Ishikawa (cell line): ENCODE results near the gene PCYT1A.

Experiments
- CEBPB ChIP-seq: IDR thresholded peaks from 2 replicates; pipeline ENCODE4 v1.6.1; 2012
- CREB1 ChIP-seq: IDR thresholded peaks from 2 replicates; pipeline ENCODE4 v1.6.1; 2012; ENCODE audit warnings: low read depth
- EGR1 ChIP-seq: IDR thresholded peaks from 2 replicates; pipeline ENCODE4 v1.6.1; 2012
- EP300 ChIP-seq: IDR thresholded peaks from 2 replicates; pipeline ENCODE4 v1.6.1; 2012; ENCODE audit warnings: borderline replicate concordance
- FOXM1 ChIP-seq: IDR thresholded peaks from 2 replicates; pipeline ENCODE4 v1.6.1; 2012; ENCODE audit warnings: low read depth, borderline replicate concordance
- NFIC ChIP-seq: IDR thresholded peaks from 2 replicates; pipeline ENCODE4 v1.6.1; 2012
- RAD21 ChIP-seq: IDR thresholded peaks from 2 replicates; pipeline ENCODE4 v1.6.1; 2012; ENCODE audit warnings: low read depth
- REST ChIP-seq: IDR thresholded peaks from 2 replicates; pipeline ENCODE4 v1.6.1; 2012; ENCODE audit warnings: low read depth, mild to moderate bottlenecking
- TAF1 ChIP-seq: IDR thresholded peaks from 2 replicates; pipeline ENCODE4 v1.6.1; 2012; ENCODE audit warnings: low read depth, mild to moderate bottlenecking
- TCF12 ChIP-seq: IDR thresholded peaks from 2 replicates; pipeline ENCODE4 v1.6.1; 2012; ENCODE audit warnings: low read depth
- TEAD4 ChIP-seq: IDR thresholded peaks from 2 replicates; pipeline ENCODE4 v1.6.1; 2012
- YY1 ChIP-seq: IDR thresholded peaks from 2 replicates; pipeline ENCODE4 v1.6.1; 2012; ENCODE audit warnings: low read depth
- ZBTB7A ChIP-seq: IDR thresholded peaks from 2 replicates; pipeline ENCODE4 v1.6.1; 2012; ENCODE audit warnings: low read depth
- TF ChIP-seq, protein P1 (sequence below): IDR thresholded peaks from 2 replicates; pipeline ENCODE4 v1.6.1; 2012
- TF ChIP-seq, protein P2 (sequence below): IDR thresholded peaks from 2 replicates; pipeline ENCODE4 v1.6.1; 2012

PCYT1A gene

DNA sequence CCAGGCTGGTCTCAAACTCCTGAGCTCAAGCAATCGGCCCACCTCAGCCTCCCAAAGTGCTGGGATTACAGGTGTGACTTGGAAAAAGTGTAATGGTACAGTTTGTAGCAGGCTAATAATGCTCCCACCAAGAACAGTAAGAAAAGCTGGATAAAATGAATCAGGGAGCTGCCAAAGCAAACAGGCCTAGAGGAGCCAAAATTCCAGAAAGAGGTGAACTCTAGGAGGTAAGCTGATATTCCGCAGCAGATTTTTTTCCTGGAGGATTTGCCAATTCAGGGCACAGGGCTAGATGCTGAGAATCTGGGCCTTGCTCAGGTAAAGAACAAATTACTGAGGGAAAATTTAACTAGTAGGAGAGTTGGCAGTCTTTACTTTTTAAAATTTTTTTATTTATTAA, 11.0 kb upstream of the PCYT1A start:
- TF ChIP-seq EP300 (no peak), TEAD4 (no peak), RAD21 (no peak), CREB1 (no peak), TCF12 (no peak), NFIC (no peak)

- TF ChIP-seq RAD21 (peak; percentile 42; the same call in 1 of the 2 replicates), TAF1 (no peak), ZBTB7A (no peak), REST (no peak), CREB1 (no peak), TEAD4 (no peak)
- TF ChIP-seq, protein P1, sequence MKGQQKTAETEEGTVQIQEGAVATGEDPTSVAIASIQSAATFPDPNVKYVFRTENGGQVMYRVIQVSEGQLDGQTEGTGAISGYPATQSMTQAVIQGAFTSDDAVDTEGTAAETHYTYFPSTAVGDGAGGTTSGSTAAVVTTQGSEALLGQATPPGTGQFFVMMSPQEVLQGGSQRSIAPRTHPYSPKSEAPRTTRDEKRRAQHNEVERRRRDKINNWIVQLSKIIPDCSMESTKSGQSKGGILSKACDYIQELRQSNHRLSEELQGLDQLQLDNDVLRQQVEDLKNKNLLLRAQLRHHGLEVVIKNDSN = no peak
These were observed 4.9 kb upstream of the PCYT1A start for GRCh38 chr3:196292286-196292923.

DNA sequence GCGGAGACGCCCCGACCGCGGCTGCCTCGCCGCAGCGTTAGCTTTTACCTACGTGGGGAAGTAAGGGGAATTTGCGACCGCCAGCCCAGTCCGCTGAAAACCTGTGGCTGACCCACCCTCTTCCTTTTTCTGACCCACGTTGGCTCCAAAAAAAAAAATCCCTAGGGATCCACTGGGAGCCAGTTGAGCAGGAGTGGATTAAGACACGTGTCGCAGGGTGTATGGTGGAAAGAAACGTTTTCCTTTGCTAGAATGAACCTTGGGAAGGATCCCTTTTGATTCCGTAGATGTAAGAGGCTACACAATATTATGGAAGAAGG, 575 bp upstream of the PCYT1A start:
- TF ChIP-seq TAF1 = no peak
- no peak for TF ChIP-seq FOXM1
- no peak for TF ChIP-seq EP300
- no peak for TF ChIP-seq REST
- TF ChIP-seq EGR1 = no peak
- TF ChIP-seq, protein P2, sequence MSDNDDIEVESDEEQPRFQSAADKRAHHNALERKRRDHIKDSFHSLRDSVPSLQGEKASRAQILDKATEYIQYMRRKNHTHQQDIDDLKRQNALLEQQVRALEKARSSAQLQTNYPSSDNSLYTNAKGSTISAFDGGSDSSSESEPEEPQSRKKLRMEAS = no peak
- TF ChIP-seq, protein P1 = no peak
- TF ChIP-seq ZBTB7A = no peak
- TF ChIP-seq TEAD4 = no peak
- no peak for TF ChIP-seq NFIC

- TF ChIP-seq EGR1 = no peak
- TF ChIP-seq ZBTB7A = no peak
- no peak for TF ChIP-seq REST
- TF ChIP-seq RAD21 = no peak
- no peak for TF ChIP-seq FOXM1
- no peak for TF ChIP-seq EP300
- TF ChIP-seq, protein P2 = no peak; the same call in 1 of the 2 replicates
- no peak for TF ChIP-seq CEBPB
- no peak for TF ChIP-seq TCF12
- TF ChIP-seq CREB1 = no peak
- TF ChIP-seq, protein P1 = no peak
- TF ChIP-seq NFIC = no peak
- TF ChIP-seq YY1 = no peak
- TF ChIP-seq TAF1 = no peak
- no peak for TF ChIP-seq TEAD4
These were observed 461 bp downstream of the PCYT1A start for GRCh38 chr3:196287090-196287439.

DNA sequence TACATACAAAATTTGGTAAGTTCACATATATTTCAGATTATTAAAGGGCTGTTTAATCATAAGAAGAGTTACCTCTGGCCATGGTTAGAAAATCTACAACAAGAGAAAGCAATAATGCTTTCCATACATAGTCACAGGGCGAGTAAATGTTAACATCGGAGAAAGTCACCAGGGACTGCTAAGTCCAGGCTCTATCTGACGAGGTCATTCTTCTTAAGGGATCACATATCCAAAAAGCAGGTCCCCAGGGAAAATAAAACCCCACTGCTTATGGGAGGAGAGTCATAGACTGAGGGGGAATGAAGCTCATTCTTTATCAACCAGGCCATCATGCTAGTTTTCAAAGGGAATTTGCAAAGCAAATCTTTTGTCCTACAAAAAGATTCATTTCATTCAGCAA, 3.1 kb downstream of the PCYT1A start:
- TF ChIP-seq TCF12 = no peak
- TF ChIP-seq TEAD4 = no peak
- TF ChIP-seq, protein P2 = no peak
- TF ChIP-seq, protein P1 = no peak
- TF ChIP-seq YY1 = no peak
- no peak for TF ChIP-seq CREB1
- TF ChIP-seq TAF1 = no peak
- TF ChIP-seq REST = no peak
- no peak for TF ChIP-seq ZBTB7A
- TF ChIP-seq RAD21 = no peak
- no peak for TF ChIP-seq EP300
- TF ChIP-seq CEBPB = no peak
- TF ChIP-seq FOXM1 = no peak
- TF ChIP-seq EGR1 = no peak
- no peak for TF ChIP-seq NFIC
